Retinal pigment epithelial cell (primary cell): ENCODE measurements around the gene FOXK1.

Experiments
- DNase-seq: peaks from one replicate; pipeline ENCODE4 v3.0.0-alpha.2; 2010; ENCODE audit warnings: low read depth
- H3K4me3 ChIP-seq: 2 replicates; pipeline ENCODE4 v1.5.1; 2011; ENCODE audit warnings: mild to moderate bottlenecking, low read length, control low read depth, moderate library complexity
- CTCF ChIP-seq: conservative IDR thresholded peaks from 2 replicates; pipeline ENCODE4 v1.5.1; 2011; ENCODE audit warnings: low read depth, low read length, control low read depth, inconsistent platforms

Gene FOXK1

GRCh38 chr7:4707980-4708411 is 25.9 kb downstream of the FOXK1 start:
- DNase-seq, result no peak
- no peak overlapping the region for H3K4me3 ChIP-seq
- TF ChIP-seq CTCF, result no peak

GRCh38 chr7:4709187-4709586 is 27.1 kb downstream of the FOXK1 start:
- no peak for DNase-seq
- no peak for TF ChIP-seq CTCF
- H3K4me3 ChIP-seq, result no peak overlapping the region

DNA sequence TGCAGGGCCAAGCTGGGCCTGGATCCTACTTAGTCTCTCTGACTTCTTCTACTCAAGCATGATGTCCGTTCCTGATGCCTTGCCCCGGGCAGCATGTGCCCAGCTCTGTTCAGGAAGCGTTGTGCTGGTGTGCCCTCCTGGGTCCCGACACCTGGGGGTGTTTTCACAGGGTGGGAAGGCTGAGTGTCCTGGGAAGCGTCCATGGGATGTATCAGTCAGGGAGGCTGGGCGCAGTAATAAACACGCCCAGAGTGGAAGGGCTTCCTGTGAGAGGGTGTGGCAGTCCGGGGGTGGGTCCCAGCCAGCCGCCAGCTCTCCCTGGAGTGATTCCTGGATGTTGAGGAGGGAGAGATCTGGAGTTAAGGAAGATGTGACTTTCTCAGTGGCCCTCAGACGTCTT is 29.0 kb downstream of the FOXK1 start:
- no peak overlapping the region for H3K4me3 ChIP-seq
- TF ChIP-seq CTCF, result no peak
- DNase-seq, result no peak

DNA sequence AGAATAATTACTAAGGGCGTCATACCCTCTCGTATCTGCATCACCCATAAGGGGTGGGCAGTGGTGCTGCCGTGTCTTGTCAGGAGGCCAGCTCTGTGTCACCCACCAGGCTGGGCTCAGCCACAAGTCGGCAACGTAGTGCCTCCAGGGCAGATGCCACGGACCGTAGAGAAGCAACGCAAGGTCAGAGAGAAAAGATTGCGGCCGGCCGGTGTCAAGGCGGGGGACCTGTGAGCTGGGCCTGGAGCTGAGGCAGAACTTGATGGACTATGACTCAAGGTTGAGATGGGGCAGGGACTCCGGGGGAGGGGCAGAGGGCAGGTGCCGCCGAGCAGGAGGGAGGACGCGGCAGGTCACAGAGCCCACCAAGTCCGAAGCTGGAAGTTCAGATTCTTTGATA is 29.5 kb downstream of the FOXK1 start:
- no peak for TF ChIP-seq CTCF
- DNase-seq, result no peak
- H3K4me3 ChIP-seq, result no peak overlapping the region

GRCh38 chr7:4712281-4713182 is 30.4 kb downstream of the FOXK1 start:
- H3K4me3 ChIP-seq, result no peak overlapping the region
- DNase-seq, result no peak
- TF ChIP-seq CTCF, result no peak

GRCh38 chr7:4713183-4713784 is 31.2 kb downstream of the FOXK1 start:
- DNase-seq, result no peak
- no peak for TF ChIP-seq CTCF
- no peak overlapping the region for H3K4me3 ChIP-seq
